HFF-Myc (cell line): ENCODE results near the gene KRT36.

Source experiments
- DNase-seq: peaks from one replicate; pipeline ENCODE4 v3.0.0-alpha.2; 2011; ENCODE audit warnings: low read depth; ENCODE audit errors: extremely low read depth
- H3K4me3 ChIP-seq: replicated peaks from 2 replicates; pipeline ENCODE4 v1.5.1; 2011; ENCODE audit warnings: low read depth, mild to moderate bottlenecking, control low read depth, low read length
- CTCF ChIP-seq: IDR thresholded peaks from 2 replicates; pipeline ENCODE4 v1.5.1; 2012; ENCODE audit warnings: mild to moderate bottlenecking, low read depth, low read length, control low read depth; ENCODE audit errors: missing control alignments

The KRT36 gene

GRCh38 chr17:41516830-41517283, 27.1 kb upstream of the KRT36 start:
- DNase-seq: no peak
- H3K4me3 ChIP-seq: no peak overlapping the region
- no peak for TF ChIP-seq CTCF

GRCh38 chr17:41516147-41516829, 26.6 kb upstream of the KRT36 start:
- H3K4me3 ChIP-seq: no peak overlapping the region
- TF ChIP-seq CTCF: no peak
- DNase-seq: no peak

GRCh38 chr17:41513168-41513547, 23.4 kb upstream of the KRT36 start:
- DNase-seq: no peak
- no peak for TF ChIP-seq CTCF
- no peak overlapping the region for H3K4me3 ChIP-seq

- no peak for TF ChIP-seq CTCF
- H3K4me3 ChIP-seq: no peak overlapping the region
- no peak for DNase-seq
Observed at GRCh38 chr17:41512546-41513167, 22.9 kb upstream of the KRT36 start.

- no peak overlapping the region for H3K4me3 ChIP-seq
- no peak for TF ChIP-seq CTCF
- DNase-seq: no peak
Observed at GRCh38 chr17:41511716-41512115, 22.0 kb upstream of the KRT36 start.

- TF ChIP-seq CTCF: no peak
- H3K4me3 ChIP-seq: no peak overlapping the region
- no peak for DNase-seq
Observed at GRCh38 chr17:41511116-41511515, 21.4 kb upstream of the KRT36 start.
